Loucy (cell line): Measurements from ENCODE around the gene ARHGEF10L.

Experiments used
- EZH2phosphoT487 ChIP-seq: fragments of 200-600 bp; IDR thresholded peaks from 2 replicates; pipeline ENCODE4 v1.6.1; 2018; ENCODE audit warnings: antibody characterized with exemption, mild to moderate bottlenecking, moderate library complexity, borderline replicate concordance
- TF ChIP-seq, protein P1 (sequence below): fragments of 200-600 bp; sonication (generic); conservative IDR thresholded peaks from 2 replicates; pipeline ENCODE4 v1.5.1; 2014; ENCODE audit warnings: mild to moderate bottlenecking, antibody characterized with exemption, low read length

DNA sequence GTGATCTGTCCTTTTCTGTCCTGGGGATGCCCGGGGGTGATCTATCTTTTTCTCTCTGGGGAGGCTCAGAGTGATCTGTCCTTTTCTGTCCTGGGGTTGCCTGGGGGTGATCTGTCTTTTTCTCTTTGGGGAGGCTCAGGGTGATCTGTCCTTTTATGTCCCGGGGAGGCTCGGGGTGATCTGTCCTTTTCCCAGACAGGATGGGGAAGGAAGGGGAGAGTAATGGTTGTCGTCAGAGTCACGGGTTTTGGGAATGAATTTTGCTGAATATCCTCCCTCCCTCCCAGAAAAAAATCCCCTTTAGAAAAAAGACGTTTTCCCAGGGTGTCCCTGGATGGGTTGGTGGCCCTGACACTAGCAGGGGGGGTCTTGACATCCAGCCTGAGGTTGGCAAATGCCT, 91.5 kb downstream of the ARHGEF10L start:
- TF ChIP-seq, protein P1, sequence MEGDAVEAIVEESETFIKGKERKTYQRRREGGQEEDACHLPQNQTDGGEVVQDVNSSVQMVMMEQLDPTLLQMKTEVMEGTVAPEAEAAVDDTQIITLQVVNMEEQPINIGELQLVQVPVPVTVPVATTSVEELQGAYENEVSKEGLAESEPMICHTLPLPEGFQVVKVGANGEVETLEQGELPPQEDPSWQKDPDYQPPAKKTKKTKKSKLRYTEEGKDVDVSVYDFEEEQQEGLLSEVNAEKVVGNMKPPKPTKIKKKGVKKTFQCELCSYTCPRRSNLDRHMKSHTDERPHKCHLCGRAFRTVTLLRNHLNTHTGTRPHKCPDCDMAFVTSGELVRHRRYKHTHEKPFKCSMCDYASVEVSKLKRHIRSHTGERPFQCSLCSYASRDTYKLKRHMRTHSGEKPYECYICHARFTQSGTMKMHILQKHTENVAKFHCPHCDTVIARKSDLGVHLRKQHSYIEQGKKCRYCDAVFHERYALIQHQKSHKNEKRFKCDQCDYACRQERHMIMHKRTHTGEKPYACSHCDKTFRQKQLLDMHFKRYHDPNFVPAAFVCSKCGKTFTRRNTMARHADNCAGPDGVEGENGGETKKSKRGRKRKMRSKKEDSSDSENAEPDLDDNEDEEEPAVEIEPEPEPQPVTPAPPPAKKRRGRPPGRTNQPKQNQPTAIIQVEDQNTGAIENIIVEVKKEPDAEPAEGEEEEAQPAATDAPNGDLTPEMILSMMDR = no peak
- TF ChIP-seq EZH2phosphoT487 = no peak
